Activated naive CD8-positive, alpha-beta T cell (primary cell): Measurements from ENCODE around the gene SKI.

Experiments
- H3K27ac Mint-ChIP-seq: one replicate; pipeline ENCODE4 v1.8.0; 2021; ENCODE audit warnings: mixed read lengths
- H3K27me3 Mint-ChIP-seq: one replicate; pipeline ENCODE4 v1.8.0; 2021; ENCODE audit warnings: mixed read lengths
- H3K36me3 Mint-ChIP-seq: one replicate; pipeline ENCODE4 v1.8.0; 2021; ENCODE audit warnings: mixed read lengths
- H3K4me1 Mint-ChIP-seq: one replicate; pipeline ENCODE4 v1.8.0; 2021; ENCODE audit warnings: low read depth, mixed read lengths
- H3K4me3 Mint-ChIP-seq: one replicate; pipeline ENCODE4 v1.8.0; 2021; ENCODE audit warnings: mild to moderate bottlenecking, mixed read lengths
- H3K9me3 Mint-ChIP-seq: one replicate; pipeline ENCODE4 v1.8.0; 2021; ENCODE audit warnings: low read depth, mixed read lengths

The SKI gene

DNA sequence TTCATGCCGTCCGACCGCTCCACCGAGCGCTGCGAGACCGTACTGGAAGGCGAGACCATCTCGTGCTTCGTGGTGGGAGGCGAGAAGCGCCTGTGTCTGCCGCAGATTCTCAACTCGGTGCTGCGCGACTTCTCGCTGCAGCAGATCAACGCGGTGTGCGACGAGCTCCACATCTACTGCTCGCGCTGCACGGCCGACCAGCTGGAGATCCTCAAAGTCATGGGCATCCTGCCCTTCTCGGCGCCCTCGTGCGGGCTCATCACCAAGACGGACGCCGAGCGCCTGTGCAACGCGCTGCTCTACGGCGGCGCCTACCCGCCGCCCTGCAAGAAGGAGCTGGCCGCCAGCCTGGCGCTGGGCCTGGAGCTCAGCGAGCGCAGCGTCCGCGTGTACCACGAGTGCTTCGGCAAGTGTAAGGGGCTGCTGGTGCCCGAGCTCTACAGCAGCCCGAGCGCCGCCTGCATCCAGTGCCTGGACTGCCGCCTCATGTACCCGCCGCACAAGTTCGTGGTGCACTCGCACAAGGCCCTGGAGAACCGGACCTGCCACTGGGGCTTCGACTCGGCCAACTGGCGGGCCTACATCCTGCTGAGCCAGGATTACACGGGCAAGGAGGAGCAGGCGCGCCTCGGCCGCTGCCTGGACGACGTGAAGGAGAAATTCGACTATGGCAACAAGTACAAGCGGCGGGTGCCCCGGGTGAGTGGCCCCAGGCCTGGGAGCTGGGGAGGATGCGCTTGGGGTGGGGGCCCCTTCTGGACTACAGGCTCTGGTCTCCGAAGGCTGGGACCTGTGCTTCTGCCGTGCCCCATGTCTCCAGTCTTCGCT, 1.1 kb downstream of the SKI start:
- Mint-ChIP-seq H3K9me3 (no peaks in the 10 kb centered on the region), H3K4me1 (peaks cover 35% of the 10 kb centered on the region), H3K4me3 (peak overlapping the region; percentile 95), H3K27ac (peak overlapping the region; percentile 93), H3K36me3 (no peaks in the 10 kb centered on the region), H3K27me3 (no peaks in the 10 kb centered on the region)

DNA sequence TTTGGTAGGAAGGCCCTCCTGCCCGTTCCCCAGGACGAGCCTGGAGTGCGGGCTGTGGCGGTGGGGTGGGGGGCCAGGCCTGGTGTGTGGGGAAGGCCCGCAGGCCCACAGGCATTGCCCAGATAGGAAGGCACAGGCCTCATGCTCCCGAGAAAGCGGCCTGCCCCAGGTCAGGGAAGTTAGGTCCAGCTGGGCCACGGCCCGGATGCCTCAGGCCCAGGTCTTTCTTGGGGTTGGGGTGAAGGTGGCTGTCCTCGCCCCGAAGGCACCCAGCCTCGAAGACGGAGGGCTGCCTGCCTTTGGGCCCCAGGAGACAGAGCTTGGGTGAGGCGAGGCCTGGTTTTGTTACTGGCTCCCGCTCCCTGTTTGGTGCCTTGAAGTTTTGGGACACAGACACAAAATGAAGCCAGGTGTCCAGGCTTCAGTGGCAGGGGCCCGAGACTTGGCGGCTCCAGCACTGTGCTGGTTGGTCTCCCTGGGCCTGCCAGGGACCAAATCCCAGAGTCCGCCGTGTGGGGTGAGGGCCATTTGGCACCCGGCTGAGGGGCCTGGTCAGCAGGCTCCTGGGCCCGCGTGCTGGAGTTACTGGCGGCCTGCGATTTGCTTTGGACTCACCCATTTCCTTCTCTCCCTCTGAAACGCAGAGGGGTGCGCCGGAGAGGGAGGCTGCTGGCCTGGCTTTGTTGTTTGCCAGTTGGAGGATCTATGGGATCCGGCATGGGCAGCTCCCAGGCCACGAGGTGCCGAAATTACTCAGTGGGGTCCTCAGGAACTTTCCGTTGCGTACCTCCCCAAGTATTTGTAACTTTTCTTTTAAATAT, 2.0 kb downstream of the SKI start:
- no peaks in the 10 kb centered on the region for H3K36me3 Mint-ChIP-seq
- H3K4me1 Mint-ChIP-seq: peaks cover 40% of the 10 kb centered on the region

DNA sequence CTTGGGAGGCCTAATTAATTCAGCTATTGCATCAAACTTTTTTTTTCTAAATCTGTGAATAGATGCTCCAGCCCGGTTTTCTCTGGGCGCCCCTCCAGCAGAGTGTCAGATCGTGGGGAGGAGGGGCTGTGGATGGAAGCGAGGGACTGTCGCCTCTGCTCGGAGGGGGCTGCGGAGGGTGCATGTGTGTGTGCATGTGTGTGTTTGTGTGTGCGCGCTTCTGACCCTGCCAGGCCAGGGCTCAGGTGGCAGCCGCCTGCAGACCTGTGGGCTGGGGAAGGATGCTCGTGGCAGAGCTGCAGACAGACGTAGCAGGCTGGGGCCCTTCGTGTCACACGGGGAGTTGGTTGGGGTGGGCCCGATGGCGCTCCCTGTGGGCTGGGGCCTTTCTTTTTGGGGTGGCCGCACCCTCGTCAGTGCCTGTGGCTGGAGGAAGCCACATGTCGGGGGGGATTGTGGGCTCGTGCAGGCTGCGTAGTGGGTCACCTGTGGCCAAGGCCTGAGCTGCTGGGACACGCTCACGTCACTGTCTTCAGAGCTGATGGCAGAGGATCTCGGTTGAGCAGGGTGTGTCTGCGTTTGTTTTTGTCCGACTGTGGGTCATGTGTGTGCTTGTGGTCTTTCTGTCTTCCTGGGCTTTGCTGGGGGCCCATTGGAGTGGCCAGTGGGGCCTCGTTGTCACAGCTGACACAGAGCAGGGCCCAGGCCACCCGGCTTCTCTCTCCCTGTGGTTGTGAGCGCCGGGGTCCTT, 2.8 kb downstream of the SKI start:
- Mint-ChIP-seq H3K4me1 (peaks cover 46% of the 10 kb centered on the region), H3K36me3 (no peaks in the 10 kb centered on the region), H3K27me3 (no peaks in the 10 kb centered on the region), H3K4me3 (peak overlapping the region; percentile 95), H3K9me3 (no peaks in the 10 kb centered on the region), H3K27ac (peak overlapping the region; percentile 89)

More for the DNA sequence above, 2.0 kb downstream of the SKI start:
- peak overlapping the region; percentile 89 for H3K27ac Mint-ChIP-seq
- H3K9me3 Mint-ChIP-seq: no peaks in the 10 kb centered on the region
- no peaks in the 10 kb centered on the region for H3K27me3 Mint-ChIP-seq
- peak overlapping the region; percentile 95 for H3K4me3 Mint-ChIP-seq

DNA sequence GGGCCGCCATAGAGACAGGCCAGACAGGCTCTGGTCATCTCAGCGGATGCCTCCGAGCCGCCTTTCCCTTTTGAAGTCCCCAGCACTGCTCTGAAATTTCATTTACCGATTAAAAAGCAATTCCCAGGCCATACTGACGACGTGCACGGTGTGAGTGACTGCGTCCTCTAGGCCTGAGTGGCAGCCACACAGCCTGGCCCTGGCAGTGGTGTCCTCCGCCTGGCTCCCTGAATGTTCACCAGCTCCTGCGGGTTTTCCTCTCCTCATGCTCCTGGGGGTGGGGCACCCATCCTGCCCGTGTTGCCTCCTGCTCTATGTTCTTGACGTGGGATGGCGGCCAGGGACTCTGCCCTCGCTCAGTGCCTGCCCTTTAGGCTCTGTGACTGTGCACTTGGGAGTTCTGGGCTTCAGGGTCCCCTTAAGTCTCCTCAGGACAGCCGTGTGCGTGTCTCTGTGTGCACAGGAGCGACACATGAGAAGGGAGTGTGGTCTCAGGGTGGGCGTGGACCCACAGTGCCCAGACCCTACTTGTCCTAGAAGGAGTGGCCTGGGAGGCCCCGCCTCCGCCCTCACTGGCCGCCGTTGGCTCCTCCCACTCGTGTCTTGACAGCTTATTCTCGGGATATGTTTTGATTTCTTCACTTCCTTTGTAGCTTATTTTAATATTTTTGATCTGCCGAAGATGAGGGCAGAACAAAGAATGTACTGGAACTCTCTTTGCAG, 3.6 kb downstream of the SKI start:
- no peaks in the 10 kb centered on the region for H3K27me3 Mint-ChIP-seq
- peak overlapping the region; percentile 95 for H3K4me3 Mint-ChIP-seq
- H3K9me3 Mint-ChIP-seq: no peaks in the 10 kb centered on the region
- H3K27ac Mint-ChIP-seq: peak overlapping the region; percentile 89
- peaks cover 51% of the 10 kb centered on the region for H3K4me1 Mint-ChIP-seq
- no peaks in the 10 kb centered on the region for H3K36me3 Mint-ChIP-seq

DNA sequence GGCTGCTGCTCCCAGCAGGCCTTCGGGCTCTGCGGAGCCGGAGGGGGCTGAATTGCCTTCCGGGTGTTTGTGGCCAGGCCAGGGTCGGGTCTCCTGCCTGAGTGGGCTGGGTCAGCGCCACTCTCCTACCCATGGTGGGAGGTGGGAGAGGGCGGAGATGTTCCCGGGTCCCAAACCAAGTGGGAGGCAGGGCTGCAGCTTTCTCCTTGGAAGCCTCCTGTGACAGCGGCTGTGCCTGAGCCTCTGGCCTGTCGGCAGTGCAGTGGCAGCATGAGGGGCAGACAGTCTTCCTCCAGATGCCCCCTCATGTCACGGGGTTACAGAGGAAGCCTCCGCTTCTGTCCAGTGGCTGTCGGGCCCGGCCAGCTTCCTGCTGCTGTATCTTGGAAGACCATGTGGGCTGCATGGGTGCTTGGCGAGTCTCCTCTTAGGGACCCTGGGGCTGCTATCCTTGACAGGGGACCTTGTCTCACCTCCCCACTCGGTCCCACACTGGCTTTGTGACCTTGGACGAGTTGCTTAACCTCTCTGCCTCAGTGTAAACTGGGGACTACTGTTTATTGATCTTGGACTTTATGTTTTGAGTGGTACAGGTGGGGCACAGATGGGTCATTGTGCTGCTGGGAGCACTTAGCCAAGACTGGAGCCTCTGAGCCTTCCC, 4.3 kb downstream of the SKI start:
- Mint-ChIP-seq H3K9me3 (no peaks in the 10 kb centered on the region), H3K4me1 (peaks cover 58% of the 10 kb centered on the region), H3K27me3 (no peaks in the 10 kb centered on the region), H3K27ac (peak overlapping the region; percentile 89), H3K4me3 (peak overlapping the region; percentile 95), H3K36me3 (no peaks in the 10 kb centered on the region)

DNA sequence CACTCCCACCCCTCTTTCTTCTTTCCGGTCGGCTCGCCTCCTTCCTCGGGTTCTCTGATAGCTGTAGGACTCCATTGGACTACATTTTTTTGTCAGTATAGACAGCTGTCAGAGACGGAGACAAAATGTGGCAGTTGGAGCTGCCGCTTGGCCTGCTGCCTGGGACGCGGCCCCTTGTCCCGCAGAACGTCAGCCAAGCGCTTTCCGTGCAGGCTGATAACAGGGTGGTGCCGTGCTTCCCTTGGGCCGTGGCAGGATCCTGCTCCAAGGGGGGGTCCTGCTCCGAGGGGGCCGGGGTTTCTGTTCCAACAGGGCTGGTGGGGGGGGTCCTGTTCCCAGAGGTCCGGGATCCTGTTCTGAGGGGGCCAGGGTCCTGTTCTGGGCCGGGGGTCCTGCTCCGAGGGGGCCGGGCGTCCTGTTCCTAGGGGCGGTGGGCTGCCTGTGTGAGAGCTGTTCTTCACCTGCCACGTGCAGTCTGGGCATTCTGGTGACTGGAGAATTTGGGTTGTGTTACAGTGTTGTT, 4.9 kb downstream of the SKI start:
- H3K9me3 Mint-ChIP-seq: no peaks in the 10 kb centered on the region
- H3K27me3 Mint-ChIP-seq: no peaks in the 10 kb centered on the region
- peaks cover 62% of the 10 kb centered on the region for H3K4me1 Mint-ChIP-seq
- peak overlapping the region; percentile 89 for H3K27ac Mint-ChIP-seq
- no peaks in the 10 kb centered on the region for H3K36me3 Mint-ChIP-seq
- H3K4me3 Mint-ChIP-seq: peak overlapping the region; percentile 95

DNA sequence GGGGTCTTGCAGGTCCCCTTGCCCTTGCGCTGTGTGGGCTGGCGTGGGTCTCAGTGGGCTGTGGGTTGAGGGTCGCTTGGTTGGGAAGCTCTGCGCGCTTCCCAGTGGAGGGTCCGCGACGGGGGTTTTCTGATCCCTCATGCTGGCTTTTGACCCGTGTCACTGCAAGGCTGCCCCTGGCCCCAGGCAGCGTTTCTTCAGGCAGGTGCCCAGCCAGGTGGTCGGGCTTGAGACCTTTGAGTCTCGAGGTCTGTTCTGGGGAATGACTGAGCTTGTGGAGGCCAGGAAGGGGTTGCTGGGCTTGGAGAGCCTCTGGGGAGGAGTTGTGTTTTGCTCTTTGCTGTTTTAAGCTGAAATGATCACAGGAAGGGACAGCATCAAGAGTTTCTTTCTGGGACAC, 5.3 kb downstream of the SKI start:
- no peaks in the 10 kb centered on the region for H3K27me3 Mint-ChIP-seq
- no peaks in the 10 kb centered on the region for H3K36me3 Mint-ChIP-seq
- peaks cover 63% of the 10 kb centered on the region for H3K4me1 Mint-ChIP-seq
- H3K4me3 Mint-ChIP-seq: peak overlapping the region; percentile 95
- no peaks in the 10 kb centered on the region for H3K9me3 Mint-ChIP-seq
- peak overlapping the region; percentile 88 for H3K27ac Mint-ChIP-seq

DNA sequence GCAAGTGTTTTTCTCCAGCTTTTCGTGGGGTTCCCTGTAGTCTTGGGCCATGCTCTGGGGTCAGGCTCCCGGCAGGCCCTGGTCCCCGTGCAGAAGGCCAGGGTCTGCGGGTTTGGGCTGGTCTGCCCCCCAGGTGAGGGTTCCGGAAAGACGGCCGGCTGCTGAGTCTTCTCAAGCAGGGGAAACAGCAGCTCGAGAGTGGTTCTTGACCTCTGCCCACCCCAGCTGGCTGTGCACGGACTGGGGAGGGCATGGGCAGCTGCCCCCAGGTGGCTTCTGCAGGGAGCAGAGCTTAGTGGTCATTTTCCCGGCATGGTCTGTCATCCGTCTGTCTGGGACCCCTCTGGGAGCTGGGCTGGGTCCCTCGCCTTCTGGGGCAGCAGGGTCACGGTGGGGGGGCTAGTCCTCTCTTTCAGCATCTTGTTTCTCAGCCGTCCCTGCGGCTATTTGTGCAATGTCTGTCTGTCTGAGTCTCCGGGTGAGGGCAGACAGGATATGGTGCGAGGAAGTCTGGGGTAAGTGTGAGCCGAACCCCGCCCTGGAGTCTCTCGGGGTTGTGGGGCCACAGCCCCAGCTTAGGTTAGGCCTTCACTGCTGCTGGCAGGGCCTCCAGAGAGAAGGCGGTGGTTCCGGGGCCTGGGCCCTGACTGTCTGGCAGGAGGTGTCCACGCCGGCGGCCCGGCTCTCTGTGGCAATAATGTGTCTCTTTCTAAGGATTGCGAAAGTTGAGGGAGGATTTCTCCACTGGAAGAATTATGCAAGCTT, 6.1 kb downstream of the SKI start:
- Mint-ChIP-seq H3K36me3 (no peaks in the 10 kb centered on the region), H3K27ac (peak overlapping the region; percentile 95), H3K9me3 (no peaks in the 10 kb centered on the region), H3K4me1 (peaks cover 69% of the 10 kb centered on the region), H3K27me3 (no peaks in the 10 kb centered on the region), H3K4me3 (peak overlapping the region; percentile 95)

DNA sequence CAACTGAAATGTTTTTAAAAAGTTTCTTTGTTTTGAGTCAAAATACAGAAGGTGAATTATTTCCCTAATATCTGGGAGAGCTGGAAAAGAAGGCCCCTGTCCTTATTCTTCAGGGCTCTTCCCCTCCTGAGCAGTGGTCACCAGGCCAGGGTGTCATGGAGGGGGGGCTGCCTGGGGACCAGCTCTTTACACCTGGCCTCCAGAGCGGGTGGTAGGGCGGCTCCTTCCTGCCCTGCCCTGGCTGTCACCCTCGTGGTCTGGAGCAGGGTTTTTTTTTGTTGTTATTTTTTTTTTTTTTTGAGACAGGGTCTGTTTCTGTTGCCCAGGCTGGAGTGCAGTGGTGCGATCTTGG, 6.6 kb downstream of the SKI start:
- H3K36me3 Mint-ChIP-seq: no peaks in the 10 kb centered on the region
- no peaks in the 10 kb centered on the region for H3K9me3 Mint-ChIP-seq
- H3K4me1 Mint-ChIP-seq: peaks cover 75% of the 10 kb centered on the region
- peak overlapping the region; percentile 95 for H3K27ac Mint-ChIP-seq
- H3K27me3 Mint-ChIP-seq: no peaks in the 10 kb centered on the region
- H3K4me3 Mint-ChIP-seq: peak overlapping the region; percentile 95

DNA sequence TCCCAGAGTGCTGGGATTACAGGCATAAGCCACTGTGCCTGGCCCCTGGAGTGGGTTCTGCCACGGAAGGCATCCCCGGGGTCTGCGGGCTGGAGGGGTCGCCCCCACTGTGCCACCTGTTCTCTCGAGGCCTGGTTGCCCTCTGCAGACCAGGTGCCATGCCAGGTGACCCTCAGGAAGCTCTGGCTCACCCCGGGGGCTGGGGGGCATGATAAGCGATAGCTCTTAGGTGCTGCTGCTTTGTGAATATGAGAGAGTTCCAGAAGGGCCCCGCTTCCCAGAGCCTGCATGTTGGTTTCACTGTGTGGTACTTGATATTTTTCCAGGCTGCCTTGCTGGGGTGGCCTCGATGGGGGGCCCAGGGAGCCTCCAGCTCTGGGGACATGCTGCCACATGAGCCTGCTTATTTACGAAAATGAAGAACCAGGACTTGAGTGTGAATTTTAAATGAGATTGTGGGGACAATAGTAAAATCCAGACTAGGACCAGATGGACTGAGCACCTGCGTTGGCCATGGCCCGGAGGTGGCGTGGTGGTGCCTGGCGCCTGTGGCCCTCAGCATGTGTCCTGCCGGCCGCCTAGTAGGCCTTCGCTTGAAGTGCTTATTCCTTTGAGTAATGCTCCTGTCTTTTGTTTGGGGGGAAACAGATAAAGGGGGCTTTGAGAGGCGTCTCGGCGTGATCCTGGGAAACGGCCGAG, 7.3 kb downstream of the SKI start:
- Mint-ChIP-seq H3K27me3 (no peaks in the 10 kb centered on the region), H3K4me3 (peak overlapping the region; percentile 75), H3K36me3 (no peaks in the 10 kb centered on the region), H3K4me1 (peaks cover 81% of the 10 kb centered on the region), H3K9me3 (no peaks in the 10 kb centered on the region), H3K27ac (peak overlapping the region; percentile 85)

DNA sequence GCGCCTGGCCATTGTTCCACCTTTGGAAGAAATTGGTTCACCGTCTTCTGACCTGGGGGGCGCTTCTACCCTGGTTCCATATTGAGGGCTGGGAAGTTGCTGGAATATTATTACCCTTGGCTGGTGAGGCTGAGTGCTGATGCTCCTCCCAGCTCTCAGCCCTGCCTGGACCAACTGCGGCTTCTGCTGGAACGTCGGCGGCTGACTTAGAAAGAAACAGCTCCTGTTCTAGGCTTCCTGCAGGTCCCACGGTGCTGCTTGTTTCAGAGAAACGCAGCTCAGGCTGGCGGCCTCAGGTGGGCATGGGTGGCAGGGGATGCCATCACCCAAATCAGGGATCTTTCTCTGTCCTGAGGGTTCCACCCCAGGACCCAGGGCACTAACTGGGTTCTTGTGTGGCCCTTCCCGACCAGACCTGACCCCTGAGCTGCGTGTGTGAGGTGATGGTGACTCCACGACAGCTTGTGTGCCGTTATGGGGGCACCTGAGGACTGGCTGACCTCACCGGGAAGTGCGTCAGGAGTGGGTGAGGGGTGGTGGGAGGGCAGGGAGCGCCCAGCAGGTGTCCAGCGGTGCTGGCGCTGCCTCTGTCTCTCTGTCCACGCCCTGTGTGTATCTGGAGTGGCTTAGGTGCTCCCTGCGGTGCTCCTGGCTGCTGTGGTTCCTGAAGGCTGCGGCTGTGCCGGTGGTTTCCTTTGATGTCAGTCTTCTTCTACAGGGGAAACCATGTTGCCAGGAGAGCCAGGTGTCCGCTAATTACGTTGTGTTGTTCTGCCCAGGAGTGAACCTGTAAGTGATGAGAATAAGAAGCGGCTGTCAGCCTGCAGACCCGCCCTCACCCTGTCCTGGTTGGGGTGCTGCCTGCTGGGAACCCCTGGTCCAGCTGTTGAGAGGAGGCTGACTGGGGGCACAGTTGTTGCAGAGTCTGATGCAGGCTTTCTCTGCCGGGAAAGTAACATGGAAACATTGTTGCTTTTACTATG, 8.9 kb downstream of the SKI start:
- H3K4me3 Mint-ChIP-seq: peak overlapping the region; percentile 78
- peaks cover 86% of the 10 kb centered on the region for H3K4me1 Mint-ChIP-seq
- no peaks in the 10 kb centered on the region for H3K36me3 Mint-ChIP-seq
- H3K9me3 Mint-ChIP-seq: no peaks in the 10 kb centered on the region
- no peaks in the 10 kb centered on the region for H3K27me3 Mint-ChIP-seq
- peak overlapping the region; percentile 72 for H3K27ac Mint-ChIP-seq

DNA sequence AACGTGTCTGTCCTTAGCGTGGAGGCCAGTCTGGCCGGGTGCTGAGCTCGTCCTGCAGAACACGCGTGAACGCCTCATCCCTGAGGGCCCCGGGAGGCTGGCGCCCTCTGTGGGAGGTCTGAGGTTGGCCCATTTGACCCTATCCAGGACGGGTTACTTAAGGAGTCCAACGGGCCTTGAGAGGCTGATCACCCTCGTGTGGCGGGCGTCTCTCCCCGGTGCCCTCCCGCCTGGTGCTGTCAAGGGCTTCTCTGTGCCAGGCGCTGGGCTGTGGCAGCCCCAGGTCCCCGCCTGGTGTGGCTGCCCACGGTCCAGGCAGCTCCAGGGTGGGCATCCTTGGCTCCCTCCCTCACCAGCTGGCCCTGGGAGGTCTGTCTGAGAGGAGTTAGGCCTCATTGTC, 9.7 kb downstream of the SKI start:
- H3K4me1 Mint-ChIP-seq: peaks cover 86% of the 10 kb centered on the region
- H3K9me3 Mint-ChIP-seq: no peaks in the 10 kb centered on the region
- H3K27ac Mint-ChIP-seq: peak overlapping the region; percentile 72
- peak overlapping the region; percentile 78 for H3K4me3 Mint-ChIP-seq
- H3K36me3 Mint-ChIP-seq: no peaks in the 10 kb centered on the region
- H3K27me3 Mint-ChIP-seq: no peaks in the 10 kb centered on the region
